K562 (cell line): ENCODE results near the gene ADI1. TPM values are rescaled to one million over a fixed set of nuclear protein-coding genes. Genes with fewer than 3 reads are reported as not detected.

Experiments
- ATAC-seq: fragments of 200-7000 bp; cut with Tn5 transposase; 3 replicates; pipeline ENCODE4 v1.9.1; 2020; ENCODE audit warnings: moderate library complexity
- BruUV-seq: library from RNA; stranded (reverse); fragments of 400-500 nt; replicated peaks from 2 replicates; lab custom pipeline; 2021; lab: Mats Ljungman, UMichigan
- CTCF ChIA-PET: fragments of 300-600 bp; formaldehyde crosslinking; extraction: SDS; loops from one replicate; lab custom pipeline; 2021; ENCODE audit warnings: low intra/inter-chr PET ratio; lab: Yijun Ruan, JAX
- POLR2A ChIA-PET: fragments of 300-600, 350-650 bp; sonication (Branson Sonifier 250); formaldehyde crosslinking; extraction: SDS; loops from one replicate; lab custom pipeline; 2021; ENCODE audit warnings: antibody characterized with exemption, inconsistent platforms; lab: Yijun Ruan, JAX
- DNase-seq, 4 experiments: peaks; one replicate each; pipeline versions ENCODE4 v3.0.0 to v3.0.0-alpha.2; 2011 to 2018; ENCODE audit warnings: low spot score in 3 of 4, mixed read lengths in 3 of 4; ENCODE audit errors: extremely low read depth in 1 of 4
- FAIRE-seq: peaks from 2 replicates; lab custom pipeline; 2011; peaks lifted over from hg19 to GRCh38; lab: Jason Lieb, UNC
- H2AFZ ChIP-seq: 2 replicates; pipeline ENCODE4 v1.6.0; 2011; ENCODE audit warnings: low read depth, low read length, control low read depth, inconsistent platforms
- H3K27ac ChIP-seq: fragments of 200-600 bp; 3 replicates; pipeline ENCODE4 v1.8.0; 2011; ENCODE audit warnings: low read depth, mild to moderate bottlenecking, control low read depth, inconsistent platforms, low read length, moderate library complexity, mixed read lengths; ENCODE audit errors: extremely low read depth
- H3K27me3 ChIP-seq, 2 experiments: fragments of 300-600 bp in 1 of 2; 2 replicates in 1 of 2; 3 replicates in 1 of 2; pipeline versions ENCODE4 v1.6.0 to v1.8.0; 2011; ENCODE audit warnings: inconsistent platforms in 2 of 2, low read length in 2 of 2, mild to moderate bottlenecking in 1 of 2, mixed read lengths in 1 of 2, moderate library complexity in 1 of 2; ENCODE audit not compliant: control insufficient read depth in 2 of 2, insufficient read depth in 2 of 2
- H3K36me3 ChIP-seq: fragments of 300-600 bp; 3 replicates; pipeline ENCODE4 v1.8.0; 2011; ENCODE audit warnings: mild to moderate bottlenecking, low read length, inconsistent platforms; ENCODE audit not compliant: control insufficient read depth, insufficient read depth
- H3K4me1 ChIP-seq, 2 experiments: fragments of 200-600 bp in 1 of 2; replicated peaks in 1 of 2; 2 replicates in 1 of 2; 3 replicates in 1 of 2; pipeline versions ENCODE4 v1.5.1 to v1.8.0; 2011; ENCODE audit warnings: inconsistent platforms in 2 of 2, low read length in 2 of 2, mild to moderate bottlenecking in 1 of 2, mixed read lengths in 1 of 2, moderate library complexity in 1 of 2; ENCODE audit not compliant: control insufficient read depth in 2 of 2, insufficient read depth in 2 of 2
- H3K4me2 ChIP-seq: 2 replicates; pipeline ENCODE4 v1.6.1; 2011; ENCODE audit warnings: low read length, control low read depth, inconsistent platforms, mixed read lengths; ENCODE audit not compliant: insufficient read depth
- H3K4me3 ChIP-seq: fragments of 200-600 bp; sonication (generic), shearing (Covaris generic); 2 replicates; pipeline ENCODE4 v1.5.1; 2016; ENCODE audit warnings: control low read depth, inconsistent platforms
- H3K79me2 ChIP-seq: fragments of 200-600 bp; 3 replicates; pipeline ENCODE4 v1.8.0; 2011; ENCODE audit warnings: low read length, inconsistent platforms; ENCODE audit not compliant: control insufficient read depth, insufficient read depth
- H3K9ac ChIP-seq, 2 experiments: 2 replicates each; pipeline versions ENCODE4 v1.6.0 to v1.6.1; 2011; ENCODE audit warnings: low read depth in 2 of 2, low read length in 2 of 2, control low read depth in 1 of 2, inconsistent platforms in 1 of 2, mild to moderate bottlenecking in 1 of 2, mixed read lengths in 1 of 2; ENCODE audit not compliant: insufficient read depth in 1 of 2
- H3K9me1 ChIP-seq: one replicate; pipeline ENCODE4 v1.6.0; 2011; ENCODE audit warnings: inconsistent platforms, mild to moderate bottlenecking, low read length, moderate library complexity; ENCODE audit not compliant: control insufficient read depth, insufficient read depth
- H3K9me3 ChIP-seq: replicated peaks from 2 replicates; pipeline ENCODE4 v1.5.1; 2011; ENCODE audit warnings: low read depth, low read length, inconsistent platforms; ENCODE audit not compliant: control insufficient read depth, insufficient read depth
- H4K20me1 ChIP-seq: replicated peaks from 2 replicates; pipeline ENCODE4 v1.6.1; 2011; ENCODE audit warnings: low read length, inconsistent platforms, mixed read lengths; ENCODE audit not compliant: control insufficient read depth, insufficient read depth
- KAT8 ChIP-seq: fragments of 450-650 bp; IDR thresholded peaks from 2 replicates; pipeline ENCODE4 v1.6.1; 2016; ENCODE audit warnings: low read depth, mild to moderate bottlenecking
- POLR2G ChIP-seq: fragments of 200-400 bp; formaldehyde crosslinking; IDR thresholded peaks from 2 replicates; pipeline ENCODE4 v1.6.1; 2017; ENCODE audit warnings: low read depth, mild to moderate bottlenecking, antibody characterized with exemption, low read length, moderate library complexity
- RFX5 ChIP-seq: IDR thresholded peaks from 2 replicates; pipeline ENCODE4 v1.6.1; 2011; ENCODE audit warnings: low read depth, mild to moderate bottlenecking, improper control_type of control experiment, low read length
- SMAD4 ChIP-seq: fragments of 250-450 bp; sonication (Bioruptor Pico); conservative IDR thresholded peaks from 2 replicates; pipeline ENCODE4 v1.8.0; 2021; ENCODE audit warnings: inconsistent platforms, mild to moderate bottlenecking, moderate library complexity
- WGBS: fragments of 100-300 bp; shearing (Covaris generic); methylation state at CpG from one replicate; pipeline ENCODE4 v1.1.6; 2016; ENCODE audit warnings: low coverage, mixed read lengths; ENCODE audit not compliant: insufficient coverage; ENCODE audit errors: missing lambda C conversion rate; 5-methylcytosine and 5-hydroxymethylcytosine counted together
- in situ Hi-C: fragments of 300-500 bp; cut with MboI; formaldehyde crosslinking; loops from 4 replicates; pipeline ENCODE4 v1.15.0; 2018; ENCODE audit warnings: inconsistent platforms, mixed read lengths
- intact Hi-C: fragments of 100-400 bp; cut with micrococcal nuclease; formaldehyde crosslinking; loops from 2 replicates; pipeline ENCODE4 v1.14.2; 2022
- polyA plus RNA-seq, 8 experiments: library from polyadenylated mRNA; depleted of rRNA in 4 of 8; stranded (reverse) in 5 of 8; unstranded in 3 of 8; fragments of >200 nt; fragmentation: Nextera tagmentation in 2 of 8; fragmentation: Illumina TruSeq in 1 of 8; extraction: Ambion mirVana in 2 of 8; extraction: Trizol in 1 of 8; gene quantifications; 2 replicates each; pipeline versions ENCODE4 v1.2.1 to v1.2.3, GENCODE V29; 2011 to 2014; ENCODE audit warnings: inconsistent platforms in 1 of 8, missing spikeins in 1 of 8
- total RNA-seq, 7 experiments: library from RNA; depleted of rRNA in 6 of 7; stranded (reverse); fragments of >200 nt in 6 of 7; fragmentation: Illumina TruSeq in 2 of 7; extraction: Trizol in 2 of 7; gene quantifications; 2 replicates each; pipeline versions ENCODE4 v1.2.1 to v1.2.3, GENCODE V29; 2011 to 2021; ENCODE audit warnings: low replicate concordance in 1 of 7
- TF ChIP-seq, protein P1 (sequence below): fragments of 250-450 bp; sonication (Bioruptor Pico); IDR thresholded peaks from 2 replicates; pipeline ENCODE4 v1.4.0; 2020; ENCODE audit warnings: borderline replicate concordance
- TF ChIP-seq, protein P2 (sequence below): fragments of 450-650 bp; formaldehyde crosslinking; IDR thresholded peaks from 2 replicates; pipeline ENCODE4 v1.4.0; 2020; ENCODE audit warnings: mild to moderate bottlenecking, moderate library complexity

The ADI1 gene
- total and polyA plus RNA-seq, 9 of the 15 experiments (the other 6 are each of a cell fraction or from before 2014, with no cell fraction given): 6.1 to 51.0 (median 27.1) TPM

DNA sequence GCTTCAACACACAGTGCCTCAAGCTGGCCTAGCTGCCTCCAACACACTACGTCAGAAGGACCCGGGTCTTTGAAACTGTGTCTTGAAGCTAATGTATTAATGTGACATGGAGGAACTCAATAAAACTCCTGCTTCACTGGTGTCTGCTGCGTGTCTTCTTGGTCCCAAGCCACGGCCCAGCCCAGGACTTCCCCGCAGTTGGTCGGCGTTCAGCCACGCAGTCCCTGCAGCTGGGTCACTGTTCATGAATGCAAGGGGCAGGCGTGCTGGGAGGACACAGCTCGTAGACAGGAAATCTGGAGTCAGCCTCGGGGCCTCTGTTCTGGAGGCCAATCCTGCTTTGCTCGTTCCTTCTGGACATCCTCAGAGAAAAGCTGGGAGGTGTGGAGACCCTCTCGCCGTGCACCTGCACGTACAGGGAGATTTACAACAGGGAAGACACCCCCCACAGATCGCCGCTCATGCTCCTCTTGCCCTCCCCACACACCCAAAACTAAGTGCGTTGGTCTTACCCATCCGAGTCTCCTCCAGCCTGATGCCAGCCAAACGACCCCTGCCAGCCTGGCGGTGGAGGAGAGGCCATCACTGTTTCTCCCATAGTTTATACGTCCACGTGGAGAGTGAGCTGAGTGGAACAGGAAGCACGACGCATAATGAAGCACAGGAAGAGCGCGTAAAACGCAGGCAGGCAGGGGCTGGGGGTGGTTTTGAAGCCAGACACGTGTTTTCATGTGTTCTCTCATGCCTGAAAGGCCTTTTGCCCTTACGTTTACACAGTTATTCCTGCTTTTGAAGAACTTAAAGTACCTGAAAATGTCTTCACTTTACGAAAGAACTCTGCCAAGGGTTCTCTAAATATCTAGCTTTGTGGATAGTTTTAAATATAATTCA lies 39.7 kb downstream of the ADI1 start:
- no peak for TF ChIP-seq RFX5
- TF ChIP-seq, all 486 proteins: peak for 0
- no peak for DNase-seq
- H3K79me2 ChIP-seq: no peaks in the 10 kb centered on the region
- ChIA-PET POLR2A (interaction anchor here (0.6 to 0.7 kb wide), 2 partner anchors 14 to 240 kb away, joined by 3 to 4 read pairs; no protein-coding TSS in a partner anchor), CTCF (no interaction called here)
- no peak overlapping the region for H3K27ac ChIP-seq
- H3K9ac ChIP-seq: peak overlapping the region in 1 of 2 experiments; percentile 38; a peak in 1 of 4 replicates
- ATAC-seq: no peak
- no TSS peak for BruUV-seq
- FAIRE-seq: no peak
- peaks cover 39% of the 10 kb centered on the region; the same call in 2 of the 3 replicates for H3K36me3 ChIP-seq
- H3K4me3 ChIP-seq: no peak overlapping the region
- no peaks in the 10 kb centered on the region for H3K9me3 ChIP-seq
- intact Hi-C loops: no loop called here
- H2AFZ ChIP-seq: no peak overlapping the region
- WGBS: 86% methylated on average over 28 of the region's 31 CpGs
- no peaks in the 10 kb centered on the region for H4K20me1 ChIP-seq
- in situ Hi-C loops: no loop called here
- peaks cover 0 to 11% of the 10 kb centered on the region in 2 experiments; a peak in 1 of 5 replicates for H3K4me1 ChIP-seq
- no peaks in the 10 kb centered on the region for H3K9me1 ChIP-seq
- no peak overlapping the region for H3K4me2 ChIP-seq
- no peaks in the 10 kb centered on the region for H3K27me3 ChIP-seq

DNA sequence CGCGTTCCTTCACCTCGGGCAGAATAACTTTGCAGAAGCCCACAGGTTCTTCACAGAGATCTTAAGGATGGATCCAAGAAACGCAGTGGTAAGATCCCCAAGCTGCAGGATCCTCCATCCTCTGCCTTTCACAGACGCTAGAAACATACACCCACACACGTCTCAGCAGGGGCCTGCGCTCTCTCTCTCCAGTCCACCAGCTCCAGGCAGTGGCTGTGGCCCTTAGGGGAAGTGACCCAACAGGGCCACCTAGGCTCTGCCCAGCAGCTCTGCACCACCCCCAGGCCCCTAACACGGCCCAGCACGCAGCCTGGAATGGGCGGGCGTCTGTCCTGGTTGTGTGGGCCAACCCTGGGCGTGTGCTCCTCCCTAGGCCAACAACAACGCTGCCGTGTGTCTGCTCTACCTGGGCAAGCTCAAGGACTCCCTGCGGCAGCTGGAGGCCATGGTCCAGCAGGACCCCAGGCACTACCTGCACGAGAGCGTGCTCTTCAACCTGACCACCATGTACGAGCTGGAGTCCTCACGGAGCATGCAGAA lies 40.4 kb downstream of the ADI1 start:
- no peaks in the 10 kb centered on the region for H3K79me2 ChIP-seq
- H3K9ac ChIP-seq: 0 out of 4 replicates have a peak overlapping the region, but pooled peaks of 1 of the 2 experiments have one; percentile 13
- H3K4me2 ChIP-seq: no peak overlapping the region
- no peak; the same call in 2 of the 3 replicates for ATAC-seq
- H3K27me3 ChIP-seq: no peaks in the 10 kb centered on the region
- no peak overlapping the region for H3K27ac ChIP-seq
- no peak for FAIRE-seq
- H2AFZ ChIP-seq: no peak overlapping the region
- intact Hi-C loops: no loop called here
- H3K36me3 ChIP-seq: peaks cover 45% of the 10 kb centered on the region; the same call in 2 of the 3 replicates
- CTCF ChIA-PET: no interaction called here
- H3K4me3 ChIP-seq: no peak overlapping the region
- DNase-seq: no peak
- in situ Hi-C loops: no loop called here
- no peaks in the 10 kb centered on the region for H3K9me1 ChIP-seq
- H4K20me1 ChIP-seq: no peaks in the 10 kb centered on the region
- WGBS: 91% methylated on average over 14 of the region's 19 CpGs
- POLR2A ChIA-PET: interaction anchor here (0.7 kb wide), 2 partner anchors 18 to 240 kb away, joined by 3 read pairs; no protein-coding TSS in a partner anchor
- no peaks in the 10 kb centered on the region for H3K9me3 ChIP-seq
- BruUV-seq: no TSS peak
- TF ChIP-seq, protein P1, sequence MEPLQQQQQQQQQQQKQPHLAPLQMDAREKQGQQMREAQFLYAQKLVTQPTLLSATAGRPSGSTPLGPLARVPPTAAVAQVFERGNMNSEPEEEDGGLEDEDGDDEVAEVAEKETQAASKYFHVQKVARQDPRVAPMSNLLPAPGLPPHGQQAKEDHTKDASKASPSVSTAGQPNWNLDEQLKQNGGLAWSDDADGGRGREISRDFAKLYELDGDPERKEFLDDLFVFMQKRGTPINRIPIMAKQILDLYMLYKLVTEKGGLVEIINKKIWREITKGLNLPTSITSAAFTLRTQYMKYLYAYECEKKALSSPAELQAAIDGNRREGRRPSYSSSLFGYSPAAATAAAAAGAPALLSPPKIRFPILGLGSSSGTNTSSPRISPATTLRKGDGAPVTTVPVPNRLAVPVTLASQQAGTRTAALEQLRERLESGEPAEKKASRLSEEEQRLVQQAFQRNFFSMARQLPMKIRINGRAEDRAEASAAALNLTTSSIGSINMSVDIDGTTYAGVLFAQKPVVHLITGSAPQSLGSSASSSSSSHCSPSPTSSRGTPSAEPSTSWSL (CRISPR knock-in tag): no peak
- TF ChIP-seq SMAD4 (CRISPR knock-in tag): no peak
- TF ChIP-seq POLR2G: 0 out of 2 replicates have a peak, but pooled peaks have one; percentile 20
- TF ChIP-seq KAT8: no peak
- TF ChIP-seq, protein P2, sequence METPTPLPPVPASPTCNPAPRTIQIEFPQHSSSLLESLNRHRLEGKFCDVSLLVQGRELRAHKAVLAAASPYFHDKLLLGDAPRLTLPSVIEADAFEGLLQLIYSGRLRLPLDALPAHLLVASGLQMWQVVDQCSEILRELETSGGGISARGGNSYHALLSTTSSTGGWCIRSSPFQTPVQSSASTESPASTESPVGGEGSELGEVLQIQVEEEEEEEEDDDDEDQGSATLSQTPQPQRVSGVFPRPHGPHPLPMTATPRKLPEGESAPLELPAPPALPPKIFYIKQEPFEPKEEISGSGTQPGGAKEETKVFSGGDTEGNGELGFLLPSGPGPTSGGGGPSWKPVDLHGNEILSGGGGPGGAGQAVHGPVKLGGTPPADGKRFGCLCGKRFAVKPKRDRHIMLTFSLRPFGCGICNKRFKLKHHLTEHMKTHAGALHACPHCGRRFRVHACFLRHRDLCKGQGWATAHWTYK (CRISPR knock-in tag): no peak
- peaks cover 0 to 11% of the 10 kb centered on the region in 2 experiments; a peak in 1 of 5 replicates for H3K4me1 ChIP-seq
